ENCODE results near the gene MCTS1.
"Not testable (repeated sequence)": the region's sequence is repeated elsewhere in the genome, so short reads cannot be mapped to it uniquely, and the experiment has no call there.

Gene MCTS1

GRCh38 chrX:120629667-120630537, 26.0 kb downstream of the MCTS1 start, which contains the start of gene C1GALT1C1:
Gene C1GALT1C1, minus strand, starts transcription at chrX:120630054. Its CDS starts 2,888 bp downstream, at chrX:120627166.
- peak; percentile 92 for DNase-seq (ENCODE audit: low spot score)

GRCh38 chrX:120638619-120639018, 34.7 kb downstream of the MCTS1 start:
- DNase-seq (ENCODE audit: low spot score) = no peak

- DNase-seq (ENCODE audit: low spot score) = no peak
Observed at GRCh38 chrX:120642871-120643270, 39.0 kb downstream of the MCTS1 start.

DNA sequence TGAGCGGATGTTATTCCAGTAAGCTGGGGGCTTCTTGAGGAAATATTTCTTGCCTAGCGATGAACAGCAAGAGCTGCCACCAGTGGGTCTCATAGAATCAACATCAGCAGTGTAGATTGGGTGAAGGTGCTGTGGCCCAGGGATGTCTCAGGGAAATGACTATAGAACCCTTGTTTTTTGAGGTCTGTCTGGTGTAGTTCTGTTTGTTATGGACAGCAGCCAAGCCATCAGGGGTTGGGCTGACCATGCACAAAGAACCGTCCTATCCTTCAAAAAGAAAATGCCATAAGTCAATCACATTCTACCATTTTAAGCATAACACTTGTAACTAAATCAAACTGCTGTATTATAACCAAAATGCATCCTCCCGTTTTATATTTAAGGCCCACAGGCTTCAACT, 43.2 kb downstream of the MCTS1 start:
- DNase-seq (ENCODE audit: low spot score) = no peak

DNA sequence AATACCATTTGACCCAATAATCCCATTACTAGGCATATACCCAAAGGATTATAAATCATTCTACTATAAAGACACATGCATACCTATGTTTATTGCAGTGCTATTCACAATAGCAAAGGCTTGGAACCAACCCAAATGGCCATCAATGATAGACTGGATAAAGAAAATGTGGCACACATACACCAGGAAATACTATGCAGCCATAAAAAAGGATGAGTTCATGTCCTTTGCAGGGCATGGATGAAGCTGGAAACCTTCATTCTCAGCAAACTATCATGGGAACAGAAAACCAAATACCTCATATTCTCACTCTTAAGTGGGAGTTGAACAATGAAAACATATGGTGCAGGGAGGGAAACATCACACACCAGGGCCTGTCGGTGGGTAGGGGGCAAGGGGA, 48.4 kb downstream of the MCTS1 start:
- DNase-seq (ENCODE audit: low spot score) = not testable (repeated sequence)

GRCh38 chrX:120653000-120653399, 49.1 kb downstream of the MCTS1 start:
- DNase-seq (ENCODE audit: low spot score) = no peak

- DNase-seq (ENCODE audit: low spot score) = no peak
Observed at GRCh38 chrX:120660637-120661036, 56.7 kb downstream of the MCTS1 start.
